ENCODE data around the gene LDLRAD3.

DNA sequence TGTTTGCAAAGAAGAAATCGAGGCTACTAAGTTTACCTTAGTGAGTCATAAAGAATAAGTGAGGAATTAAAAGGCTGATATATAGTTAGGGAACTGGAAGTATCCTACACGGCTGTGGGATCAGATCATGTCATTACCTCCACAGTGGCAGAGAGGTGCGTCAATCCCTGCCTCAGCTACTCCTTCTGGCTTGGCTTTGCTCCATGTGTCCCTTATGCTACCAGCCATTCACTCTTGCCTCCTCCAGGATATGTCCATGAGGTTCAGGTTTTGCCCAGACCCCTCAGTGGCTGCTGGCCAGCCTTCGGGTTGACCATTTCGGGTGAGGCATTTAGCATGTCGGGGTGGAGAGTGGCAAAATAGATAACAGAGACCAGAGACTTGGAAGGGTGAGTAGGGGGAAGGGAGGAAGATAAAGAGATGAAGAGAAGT, 153.4 kb downstream of the LDLRAD3 start:
- TF ChIP-seq, protein P1, sequence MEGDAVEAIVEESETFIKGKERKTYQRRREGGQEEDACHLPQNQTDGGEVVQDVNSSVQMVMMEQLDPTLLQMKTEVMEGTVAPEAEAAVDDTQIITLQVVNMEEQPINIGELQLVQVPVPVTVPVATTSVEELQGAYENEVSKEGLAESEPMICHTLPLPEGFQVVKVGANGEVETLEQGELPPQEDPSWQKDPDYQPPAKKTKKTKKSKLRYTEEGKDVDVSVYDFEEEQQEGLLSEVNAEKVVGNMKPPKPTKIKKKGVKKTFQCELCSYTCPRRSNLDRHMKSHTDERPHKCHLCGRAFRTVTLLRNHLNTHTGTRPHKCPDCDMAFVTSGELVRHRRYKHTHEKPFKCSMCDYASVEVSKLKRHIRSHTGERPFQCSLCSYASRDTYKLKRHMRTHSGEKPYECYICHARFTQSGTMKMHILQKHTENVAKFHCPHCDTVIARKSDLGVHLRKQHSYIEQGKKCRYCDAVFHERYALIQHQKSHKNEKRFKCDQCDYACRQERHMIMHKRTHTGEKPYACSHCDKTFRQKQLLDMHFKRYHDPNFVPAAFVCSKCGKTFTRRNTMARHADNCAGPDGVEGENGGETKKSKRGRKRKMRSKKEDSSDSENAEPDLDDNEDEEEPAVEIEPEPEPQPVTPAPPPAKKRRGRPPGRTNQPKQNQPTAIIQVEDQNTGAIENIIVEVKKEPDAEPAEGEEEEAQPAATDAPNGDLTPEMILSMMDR (IDR thresholded peaks at IDR 0.05): no peak
- TF ChIP-seq POLR2A (IDR thresholded peaks at IDR 0.05): no peak
